Transverse colon (tissue), 4 donors: ENCODE results near the gene LINGO1.

Experiments used
- CTCF ChIP-seq, 5 experiments: fragments of 200-600 bp in 3 of 5; fragments of 450-650 bp in 2 of 5; sonication (generic) in 3 of 5; IDR thresholded peaks; 1 replicate in 2 of 5; 2 replicates in 3 of 5; pipeline ENCODE4 v1.5.1; 2016 to 2017; ENCODE audit warnings: antibody characterized with exemption in 5 of 5, inconsistent platforms in 3 of 5, mild to moderate bottlenecking in 2 of 5, moderate library complexity in 1 of 5
- EP300 ChIP-seq: sonication (generic); formaldehyde crosslinking; IDR thresholded peaks from one replicate; pipeline ENCODE4 v1.6.1; 2017; ENCODE audit warnings: antibody characterized with exemption, low read depth
- POLR2A ChIP-seq: fragments of 450-650 bp; IDR thresholded peaks from one replicate; pipeline ENCODE4 v1.6.1; 2016; ENCODE audit warnings: antibody characterized with exemption, mild to moderate bottlenecking, moderate library complexity
- POLR2AphosphoS5 ChIP-seq, 3 donors: sonication (generic); formaldehyde crosslinking; IDR thresholded peaks; one replicate each; pipeline ENCODE4 v1.6.1; 2016; ENCODE audit warnings: antibody characterized with exemption in 3 of 3

GRCh38 chr15:77630956-77631744, 1.6 kb downstream of the LINGO1 start:
- no peak for TF ChIP-seq CTCF (IDR thresholded peaks at IDR 0.05)
- no peak for TF ChIP-seq POLR2A
- no peak for TF ChIP-seq POLR2AphosphoS5 (IDR thresholded peaks at IDR 0.05)
- no peak for TF ChIP-seq EP300
